NCI-H1417 treated with DMSO at 0.1 percent for 48 hours (cell line): ENCODE measurements around the gene COQ8B.

Experiments used
- DNase-seq: peaks from one replicate; lab custom pipeline; 2025; lab: John Stamatoyannopoulos, UW

Gene COQ8B

GRCh38 chr19:40691421-40692211 is 25.1 kb downstream of the COQ8B start:
- peak; percentile 74 for DNase-seq

- peak; percentile 74 for DNase-seq
These were observed 25.8 kb downstream of the COQ8B start for GRCh38 chr19:40690693-40691420.

GRCh38 chr19:40690050-40690692 is 26.5 kb downstream of the COQ8B start, which contains the start of gene NUMBL:
Gene NUMBL, minus strand, starts transcription at chr19:40690651. Its CDS starts 168 bp downstream, at chr19:40690483.
- DNase-seq, result no peak

- no peak for DNase-seq
These were observed 27.2 kb downstream of the COQ8B start for GRCh38 chr19:40689339-40690049.

- DNase-seq, result no peak
These were observed 27.7 kb downstream of the COQ8B start for GRCh38 chr19:40688987-40689338.

GRCh38 chr19:40688309-40688708 is 28.4 kb downstream of the COQ8B start:
- DNase-seq, result no peak

- no peak for DNase-seq
These were observed 29.1 kb downstream of the COQ8B start for GRCh38 chr19:40687525-40688016.

- no peak for DNase-seq
These were observed 29.7 kb downstream of the COQ8B start for GRCh38 chr19:40686882-40687524.

GRCh38 chr19:40685563-40685962 is 31.1 kb downstream of the COQ8B start:
- no peak for DNase-seq

- no peak for DNase-seq
These were observed 31.6 kb downstream of the COQ8B start for GRCh38 chr19:40685016-40685526.

GRCh38 chr19:40684280-40684679 is 32.4 kb downstream of the COQ8B start:
- no peak for DNase-seq

- no peak for DNase-seq
These were observed 33.2 kb downstream of the COQ8B start for GRCh38 chr19:40683437-40683836.

GRCh38 chr19:40682431-40682964 is 34.2 kb downstream of the COQ8B start:
- DNase-seq, result no peak

- no peak for DNase-seq
These were observed 35.6 kb downstream of the COQ8B start for GRCh38 chr19:40681039-40681438.

- no peak for DNase-seq
These were observed 39.5 kb downstream of the COQ8B start for GRCh38 chr19:40677156-40677555.

GRCh38 chr19:40674291-40674690 is 42.4 kb downstream of the COQ8B start:
- DNase-seq, result no peak

- DNase-seq, result no peak
These were observed 43.3 kb downstream of the COQ8B start for GRCh38 chr19:40673397-40673796.

- no peak for DNase-seq
These were observed 44.0 kb downstream of the COQ8B start for GRCh38 chr19:40672573-40673299.

GRCh38 chr19:40672038-40672437 is 44.6 kb downstream of the COQ8B start:
- DNase-seq, result no peak

GRCh38 chr19:40671404-40671803 is 45.3 kb downstream of the COQ8B start:
- DNase-seq, result no peak
